OCI-LY3 (cell line): Measurements from ENCODE around the gene WDR70.
"Not testable (repeated sequence)": the region's sequence is repeated elsewhere in the genome, so short reads cannot be mapped to it uniquely, and the experiment has no call there.

Experiments
- H2AFZ ChIP-seq: fragments of 200-600, 300-600 bp; shearing (Covaris generic); 2 replicates; pipeline ENCODE4 v1.6.0; 2014; ENCODE audit warnings: antibody characterized with exemption, low read depth, low read length
- H3K27ac ChIP-seq: fragments of 200-600, 300-600 bp; sonication (generic); 2 replicates; pipeline ENCODE4 v1.5.1; 2014; ENCODE audit warnings: mild to moderate bottlenecking, low read length, moderate library complexity, mixed read lengths
- H3K27me3 ChIP-seq: fragments of 200-600, 300-600 bp; sonication (generic); 2 replicates; pipeline ENCODE4 v1.6.1; 2014; ENCODE audit warnings: low read depth, low read length, mixed read lengths
- H3K36me3 ChIP-seq: fragments of 200-600, 300-600 bp; sonication (generic); replicated peaks from 2 replicates; pipeline ENCODE3; 2014; ENCODE audit warnings: low read depth, low read length, mixed read lengths
- H3K4me1 ChIP-seq: fragments of 300-600, 200-600 bp; sonication (generic); 2 replicates; pipeline ENCODE4 v1.6.1; 2014; ENCODE audit warnings: low read length, mixed read lengths
- H3K4me2 ChIP-seq: fragments of 200-600, 300-600 bp; sonication (generic); 2 replicates; pipeline ENCODE4 v1.6.1; 2014; ENCODE audit warnings: low read length, mixed read lengths
- H3K4me3 ChIP-seq: fragments of 300-600, 200-600 bp; sonication (generic); 2 replicates; pipeline ENCODE4 v1.5.1; 2014; ENCODE audit warnings: antibody characterized with exemption, mild to moderate bottlenecking, low read length, moderate library complexity
- H3K79me2 ChIP-seq: fragments of 300-600, 200-600 bp; shearing (Covaris generic); 2 replicates; pipeline ENCODE4 v1.6.1; 2014; ENCODE audit warnings: mild to moderate bottlenecking, low read length, mixed read lengths
- H3K9ac ChIP-seq: fragments of 300-600, 200-600 bp; shearing (Covaris generic); 2 replicates; pipeline ENCODE4 v1.6.0; 2014; ENCODE audit warnings: mild to moderate bottlenecking, low read length, moderate library complexity
- H3K9me3 ChIP-seq: fragments of 200-600, 300-600 bp; shearing (Covaris generic); 2 replicates; pipeline ENCODE4 v1.6.1; 2014; ENCODE audit warnings: low read length, mixed read lengths; ENCODE audit not compliant: insufficient read depth
- H4K20me1 ChIP-seq: fragments of 200-600, 300-600 bp; sonication (generic); 2 replicates; pipeline ENCODE4 v1.6.1; 2016; ENCODE audit warnings: low read length, mixed read lengths; ENCODE audit not compliant: insufficient read depth
- CTCF ChIP-seq: fragments of 200-600, 300-600 bp; sonication (generic); IDR thresholded peaks from 2 replicates; pipeline ENCODE4 v1.5.1; 2014; ENCODE audit warnings: antibody characterized with exemption, low read length, low read depth
- EZH2phosphoT487 ChIP-seq: fragments of 200-600 bp; shearing (Covaris generic); IDR thresholded peaks from 2 replicates; pipeline ENCODE4 v1.6.1; 2018; ENCODE audit warnings: antibody characterized with exemption, mixed run types, low read depth

The WDR70 gene

DNA sequence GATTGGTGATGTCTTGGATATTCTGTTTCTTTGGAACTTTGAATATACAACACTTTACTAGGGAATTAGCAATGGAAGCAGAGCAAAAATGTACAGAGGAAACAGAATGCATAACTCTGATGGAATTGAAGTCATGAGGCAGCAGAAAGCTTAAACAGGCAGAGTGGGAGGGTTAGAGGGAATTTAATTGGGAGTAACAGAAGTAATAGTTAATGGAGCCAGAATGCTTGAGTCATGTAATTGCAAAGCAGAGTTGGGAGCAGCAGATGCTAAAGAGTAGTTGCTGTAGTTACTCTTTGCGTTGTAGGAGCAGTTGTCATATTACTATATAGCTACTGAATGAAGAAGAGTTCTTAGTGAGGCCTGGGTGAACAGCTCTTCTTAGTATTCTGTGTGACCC, 90.3 kb downstream of the WDR70 start:
- H4K20me1 ChIP-seq, H3K27me3 ChIP-seq, H3K79me2 ChIP-seq, H3K4me2 ChIP-seq, H3K4me1 ChIP-seq, H2AFZ ChIP-seq, H3K9me3 ChIP-seq, H3K9ac ChIP-seq, H3K4me3 ChIP-seq, H3K36me3 ChIP-seq, H3K27ac ChIP-seq: not testable (repeated sequence)

- Histone ChIP-seq H3K27ac (no peak overlapping the region), H3K4me2 (no peak overlapping the region), H3K9ac (no peak overlapping the region), H3K36me3 (no peaks in the 10 kb centered on the region), H4K20me1 (no peaks in the 10 kb centered on the region), H3K4me1 (no peaks in the 10 kb centered on the region), H3K27me3 (no peaks in the 10 kb centered on the region), H3K79me2 (no peaks in the 10 kb centered on the region), H3K9me3 (no peaks in the 10 kb centered on the region), H3K4me3 (no peak overlapping the region), H2AFZ (no peak overlapping the region)
- TF ChIP-seq EZH2phosphoT487 (no peak), CTCF (no peak)
Measured at GRCh38 chr5:37471666-37472197, 92.6 kb downstream of the WDR70 start.

DNA sequence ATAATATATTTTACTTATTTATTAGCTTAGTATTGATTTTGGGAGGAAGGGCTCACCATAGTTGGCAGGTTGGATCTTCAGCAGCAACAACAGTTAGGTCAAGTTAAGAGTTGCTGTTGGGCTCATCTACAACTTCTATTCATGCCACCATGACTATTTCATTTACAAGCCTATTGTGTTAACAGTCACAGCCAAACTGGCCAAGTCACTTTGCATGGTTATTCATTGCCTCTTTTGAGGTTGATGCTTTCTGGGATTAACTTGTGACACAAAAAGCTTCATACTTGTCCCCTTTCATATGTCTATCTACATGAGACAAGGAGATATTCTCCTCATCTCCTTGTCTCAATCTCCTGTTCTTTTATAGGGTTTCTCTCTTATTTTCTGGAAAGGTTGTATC, 98.3 kb downstream of the WDR70 start:
- no peak overlapping the region for H3K27ac ChIP-seq
- TF ChIP-seq EZH2phosphoT487 (no peak), CTCF (no peak)
- no peaks in the 10 kb centered on the region for H3K36me3 ChIP-seq
- H3K27me3 ChIP-seq: no peaks in the 10 kb centered on the region
- no peak overlapping the region for H3K4me3 ChIP-seq
- H3K4me2 ChIP-seq: no peak overlapping the region
- no peaks in the 10 kb centered on the region for H3K79me2 ChIP-seq
- H2AFZ ChIP-seq: no peak overlapping the region
- H4K20me1 ChIP-seq: no peaks in the 10 kb centered on the region
- H3K4me1 ChIP-seq: no peaks in the 10 kb centered on the region
- no peak overlapping the region for H3K9ac ChIP-seq
- no peaks in the 10 kb centered on the region for H3K9me3 ChIP-seq

DNA sequence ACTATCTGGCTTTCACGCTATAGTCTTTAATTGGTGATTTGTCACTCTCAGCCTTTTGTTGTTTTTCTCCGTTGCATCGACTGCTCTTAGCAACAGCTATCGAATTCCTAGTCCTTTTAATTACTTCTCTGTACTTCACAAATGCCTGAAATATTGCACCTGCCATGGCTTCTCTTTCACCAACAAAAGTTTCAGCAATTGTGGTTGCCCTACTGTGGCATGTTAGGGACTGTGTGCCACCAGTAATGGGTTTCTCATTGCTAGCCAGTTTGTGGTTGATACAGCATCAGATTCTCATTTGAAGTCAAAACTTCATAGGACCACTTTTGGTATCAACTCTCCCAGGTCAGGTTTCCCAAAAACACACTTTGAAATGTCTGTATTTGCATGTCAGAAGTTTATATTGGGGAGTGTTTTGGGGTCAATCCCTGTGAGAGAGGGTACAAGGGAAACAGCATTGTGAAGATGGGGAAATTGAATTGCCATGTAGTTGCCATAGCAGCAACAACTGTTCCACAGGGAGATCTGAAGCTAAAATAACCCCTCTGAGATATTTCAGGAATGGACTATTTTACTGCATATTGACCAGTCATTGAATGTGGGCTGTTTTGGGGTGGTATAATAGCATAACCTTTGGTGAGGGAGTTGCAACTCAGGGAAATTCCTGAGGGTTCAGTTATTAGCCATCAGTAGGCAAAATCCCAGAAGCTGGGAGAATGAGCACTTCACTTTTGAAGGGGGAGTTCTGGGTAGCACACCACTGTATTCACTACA, 99.2 kb downstream of the WDR70 start:
- Histone ChIP-seq H3K9me3 (no peaks in the 10 kb centered on the region), H3K36me3 (no peaks in the 10 kb centered on the region), H3K4me1 (no peaks in the 10 kb centered on the region), H2AFZ (no peak overlapping the region), H3K4me2 (no peak overlapping the region), H3K27me3 (no peaks in the 10 kb centered on the region), H3K9ac (no peak overlapping the region), H3K27ac (no peak overlapping the region), H3K79me2 (no peaks in the 10 kb centered on the region), H4K20me1 (no peaks in the 10 kb centered on the region), H3K4me3 (no peak overlapping the region)
- TF ChIP-seq EZH2phosphoT487 (no peak), CTCF (no peak)

- H4K20me1 ChIP-seq, H3K27ac ChIP-seq, H3K9ac ChIP-seq, H3K79me2 ChIP-seq, H3K36me3 ChIP-seq, H2AFZ ChIP-seq, H3K4me1 ChIP-seq, H3K27me3 ChIP-seq, H3K4me2 ChIP-seq, H3K4me3 ChIP-seq, H3K9me3 ChIP-seq: not testable (repeated sequence)
Measured at GRCh38 chr5:37481395-37481794, 102.3 kb downstream of the WDR70 start.
